HG03064 (cell line): ENCODE results near the gene TAS1R2.
"Not testable (repeated sequence)": the region's sequence is repeated elsewhere in the genome, so short reads cannot be mapped to it uniquely, and the experiment has no call there.

Experiments used
- ATAC-seq: cut with Tn5 transposase; IDR thresholded peaks from one replicate; pipeline ENCODE4 v1.9.1; 2021; ENCODE audit warnings: low read depth; ENCODE audit not compliant: unreplicated experiment

The TAS1R2 gene

GRCh38 chr1:18870595-18870865 lies 11.1 kb upstream of the TAS1R2 start:
- ATAC-seq: not testable (repeated sequence)

- ATAC-seq: no peak
Observed at GRCh38 chr1:18869847-18870594, 10.6 kb upstream of the TAS1R2 start.

- ATAC-seq: no peak
Observed at GRCh38 chr1:18868801-18869424, 9.5 kb upstream of the TAS1R2 start.

- no peak for ATAC-seq
Observed at GRCh38 chr1:18868354-18868753, 8.9 kb upstream of the TAS1R2 start.

- no peak for ATAC-seq
Observed at GRCh38 chr1:18866846-18867245, 7.4 kb upstream of the TAS1R2 start.

GRCh38 chr1:18866314-18866713 lies 6.9 kb upstream of the TAS1R2 start:
- no peak for ATAC-seq

GRCh38 chr1:18865176-18865575 lies 5.7 kb upstream of the TAS1R2 start:
- ATAC-seq: no peak

- no peak for ATAC-seq
Observed at GRCh38 chr1:18861590-18861989, 2.1 kb upstream of the TAS1R2 start.

- ATAC-seq: no peak
Observed at GRCh38 chr1:18861082-18861481, 1.6 kb upstream of the TAS1R2 start.

GRCh38 chr1:18858070-18858688 lies 1.3 kb downstream of the TAS1R2 start:
- ATAC-seq: no peak

- no peak for ATAC-seq
Observed at GRCh38 chr1:18856435-18856834, 3.0 kb downstream of the TAS1R2 start.

- no peak for ATAC-seq
Observed at GRCh38 chr1:18855573-18855972, 3.9 kb downstream of the TAS1R2 start.

GRCh38 chr1:18854331-18855025 lies 5.0 kb downstream of the TAS1R2 start:
- no peak for ATAC-seq

- no peak for ATAC-seq
Observed at GRCh38 chr1:18852501-18852900, 7.0 kb downstream of the TAS1R2 start.

GRCh38 chr1:18849261-18849711 lies 10.2 kb downstream of the TAS1R2 start:
- ATAC-seq: no peak

GRCh38 chr1:18847723-18848122 lies 11.7 kb downstream of the TAS1R2 start:
- ATAC-seq: not testable (repeated sequence)

GRCh38 chr1:18840145-18840544 lies 19.3 kb downstream of the TAS1R2 start:
- ATAC-seq: no peak

- no peak for ATAC-seq
Observed at GRCh38 chr1:18836654-18837053, 22.8 kb downstream of the TAS1R2 start.

- ATAC-seq: not testable (repeated sequence)
Observed at GRCh38 chr1:18832319-18832718, 27.1 kb downstream of the TAS1R2 start.

- ATAC-seq: no peak
Observed at GRCh38 chr1:18831656-18832055, 27.8 kb downstream of the TAS1R2 start.

GRCh38 chr1:18830596-18830995 lies 28.9 kb downstream of the TAS1R2 start:
- no peak for ATAC-seq
